ENCODE results near the gene ASAP3.

ASAP3 gene

DNA sequence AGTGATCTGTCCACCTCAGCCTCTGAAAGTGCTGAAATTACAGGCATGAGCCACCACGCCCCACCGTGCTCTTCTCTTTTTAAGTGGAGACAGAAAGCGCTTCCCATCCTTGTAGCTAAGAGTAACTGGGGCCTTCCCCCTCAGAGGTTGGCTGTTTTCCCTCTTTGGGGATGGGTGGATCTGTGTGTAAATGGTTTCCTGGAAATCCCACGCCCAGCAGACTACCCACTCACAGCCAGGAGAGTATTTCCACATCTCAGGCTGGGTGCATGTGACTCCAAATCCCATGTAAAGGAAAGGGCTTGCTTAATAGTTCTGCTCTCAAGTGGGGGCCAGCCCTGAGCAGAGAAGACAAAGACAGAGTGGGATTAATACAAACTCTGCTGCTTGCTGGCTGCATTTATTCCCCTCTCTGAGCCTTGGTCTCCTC is 39.9 kb downstream of the ASAP3 start:
- TF ChIP-seq, protein P1, sequence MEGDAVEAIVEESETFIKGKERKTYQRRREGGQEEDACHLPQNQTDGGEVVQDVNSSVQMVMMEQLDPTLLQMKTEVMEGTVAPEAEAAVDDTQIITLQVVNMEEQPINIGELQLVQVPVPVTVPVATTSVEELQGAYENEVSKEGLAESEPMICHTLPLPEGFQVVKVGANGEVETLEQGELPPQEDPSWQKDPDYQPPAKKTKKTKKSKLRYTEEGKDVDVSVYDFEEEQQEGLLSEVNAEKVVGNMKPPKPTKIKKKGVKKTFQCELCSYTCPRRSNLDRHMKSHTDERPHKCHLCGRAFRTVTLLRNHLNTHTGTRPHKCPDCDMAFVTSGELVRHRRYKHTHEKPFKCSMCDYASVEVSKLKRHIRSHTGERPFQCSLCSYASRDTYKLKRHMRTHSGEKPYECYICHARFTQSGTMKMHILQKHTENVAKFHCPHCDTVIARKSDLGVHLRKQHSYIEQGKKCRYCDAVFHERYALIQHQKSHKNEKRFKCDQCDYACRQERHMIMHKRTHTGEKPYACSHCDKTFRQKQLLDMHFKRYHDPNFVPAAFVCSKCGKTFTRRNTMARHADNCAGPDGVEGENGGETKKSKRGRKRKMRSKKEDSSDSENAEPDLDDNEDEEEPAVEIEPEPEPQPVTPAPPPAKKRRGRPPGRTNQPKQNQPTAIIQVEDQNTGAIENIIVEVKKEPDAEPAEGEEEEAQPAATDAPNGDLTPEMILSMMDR (IDR thresholded peaks at IDR 0.05; ENCODE audit: borderline replicate concordance, extremely low read depth, low read length, poor library complexity, severe bottlenecking), result no peak
- no peak for TF ChIP-seq EZH2 (IDR thresholded peaks at IDR 0.05; ENCODE audit: borderline replicate concordance, low read depth, low read length, severe bottlenecking)
- DNase-seq (no peak), ATAC-seq (ENCODE audit: insufficient read depth, low read depth) (no peak)
- peaks cover 17% of the 10 kb centered on the region for H3K27me3 ChIP-seq (ENCODE audit: insufficient read depth, low read length, poor library complexity)
- H3K27ac ChIP-seq (ENCODE audit: low read length), result no peak overlapping the region
- no peak overlapping the region for H2AFZ ChIP-seq (ENCODE audit: low read depth, low read length)
- H4K20me1 ChIP-seq (ENCODE audit: insufficient read depth, low read length), result 0 out of 2 replicates have a peak, but pooled peaks cover 4% of the 10 kb centered on the region
- H3K4me2 ChIP-seq (ENCODE audit: insufficient read depth, low read length), result no peak overlapping the region
- H3K9me3 ChIP-seq (ENCODE audit: insufficient read depth, low read length, severe bottlenecking), result no peaks in the 10 kb centered on the region
- no peak overlapping the region for H3K9ac ChIP-seq (ENCODE audit: low read depth, low read length)
- H3K4me1 ChIP-seq (ENCODE audit: insufficient read depth, low read length), result no peaks in the 10 kb centered on the region
- no peak overlapping the region for H3K4me3 ChIP-seq (ENCODE audit: low read depth in 1 of 2, low read length in 2 of 2)
- no peaks in the 10 kb centered on the region for H3K36me3 ChIP-seq (ENCODE audit: insufficient read depth, low read length)
- no peaks in the 10 kb centered on the region for H3K79me2 ChIP-seq (ENCODE audit: insufficient read depth, low read length)

DNA sequence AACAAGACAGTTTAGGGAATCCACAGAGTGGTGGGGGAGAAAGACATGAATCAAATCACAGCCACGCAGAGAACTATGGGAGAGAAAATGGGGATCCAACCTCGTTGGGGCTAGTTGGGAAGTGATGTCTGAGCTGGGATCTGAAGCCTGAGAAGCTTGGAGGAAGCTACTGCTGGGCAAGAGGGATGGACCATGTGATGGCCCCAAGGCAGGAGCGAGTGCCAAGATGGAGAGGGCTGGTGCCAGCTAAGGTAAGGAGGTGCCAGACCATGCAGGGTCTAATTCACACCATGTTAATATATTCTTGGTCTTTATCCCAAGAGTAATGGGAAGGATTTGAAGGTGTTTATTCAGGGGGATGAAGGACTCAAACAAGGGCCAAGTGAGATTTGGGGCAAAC is 41.2 kb downstream of the ASAP3 start:
- H3K27ac ChIP-seq (ENCODE audit: low read length), result no peak overlapping the region
- H3K27me3 ChIP-seq (ENCODE audit: insufficient read depth, low read length, poor library complexity), result peaks cover 13% of the 10 kb centered on the region
- no peaks in the 10 kb centered on the region for H3K9me3 ChIP-seq (ENCODE audit: insufficient read depth, low read length, severe bottlenecking)
- H2AFZ ChIP-seq (ENCODE audit: low read depth, low read length), result no peak overlapping the region
- 0 out of 2 replicates have a peak, but pooled peaks cover 4% of the 10 kb centered on the region for H4K20me1 ChIP-seq (ENCODE audit: insufficient read depth, low read length)
- TF ChIP-seq, protein P1 (IDR thresholded peaks at IDR 0.05; ENCODE audit: borderline replicate concordance, extremely low read depth, low read length, poor library complexity, severe bottlenecking), result no peak
- TF ChIP-seq EZH2 (IDR thresholded peaks at IDR 0.05; ENCODE audit: borderline replicate concordance, low read depth, low read length, severe bottlenecking), result no peak
- H3K36me3 ChIP-seq (ENCODE audit: insufficient read depth, low read length), result no peaks in the 10 kb centered on the region
- H3K4me3 ChIP-seq (ENCODE audit: low read depth in 1 of 2, low read length in 2 of 2), result no peak overlapping the region
- H3K4me2 ChIP-seq (ENCODE audit: insufficient read depth, low read length), result no peak overlapping the region
- H3K4me1 ChIP-seq (ENCODE audit: insufficient read depth, low read length), result no peaks in the 10 kb centered on the region
- no peak overlapping the region for H3K9ac ChIP-seq (ENCODE audit: low read depth, low read length)
- ATAC-seq (ENCODE audit: insufficient read depth, low read depth) (no peak), DNase-seq (no peak)
- no peaks in the 10 kb centered on the region for H3K79me2 ChIP-seq (ENCODE audit: insufficient read depth, low read length)

DNA sequence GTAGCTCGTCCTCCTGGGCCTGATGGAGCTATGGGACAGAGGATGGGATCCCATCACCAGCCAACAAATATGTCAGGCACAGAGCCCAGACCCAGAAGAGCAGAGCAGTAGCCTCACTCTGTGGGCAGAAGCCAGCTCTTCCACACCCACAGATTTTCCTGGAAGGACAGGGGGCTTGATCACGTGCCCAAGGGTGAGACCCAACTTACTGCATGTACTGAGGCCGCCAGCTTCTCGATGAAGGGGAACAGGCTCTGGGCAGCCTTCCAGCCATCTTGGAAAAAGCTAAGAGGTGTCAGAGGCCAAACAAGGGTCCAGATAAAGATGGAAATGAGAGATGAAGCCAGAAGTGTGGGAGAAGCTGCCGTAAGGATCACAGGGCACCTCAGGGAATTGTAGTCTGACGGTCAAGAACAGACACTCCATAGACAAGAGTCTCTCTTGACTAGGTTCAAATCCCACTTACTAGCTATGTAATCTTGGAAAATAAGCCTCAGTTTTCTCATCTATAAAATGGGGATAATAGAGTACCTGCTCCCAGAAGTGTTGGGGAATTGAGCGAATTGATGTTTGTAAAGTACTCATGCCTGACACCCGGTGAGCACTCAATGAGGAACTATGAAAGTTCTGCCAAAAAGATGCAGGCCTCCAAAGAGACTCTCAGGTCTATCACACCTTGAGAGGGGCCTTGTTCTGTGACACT is 42.4 kb downstream of the ASAP3 start:
- H3K36me3 ChIP-seq (ENCODE audit: insufficient read depth, low read length), result no peaks in the 10 kb centered on the region
- H3K27me3 ChIP-seq (ENCODE audit: insufficient read depth, low read length, poor library complexity), result peaks cover 4% of the 10 kb centered on the region
- ATAC-seq (ENCODE audit: insufficient read depth, low read depth), result no peak

More for the DNA sequence above, 42.4 kb downstream of the ASAP3 start:
- H3K27ac ChIP-seq (ENCODE audit: low read length), result no peak overlapping the region
- no peak for TF ChIP-seq EZH2 (IDR thresholded peaks at IDR 0.05; ENCODE audit: borderline replicate concordance, low read depth, low read length, severe bottlenecking)
- TF ChIP-seq, protein P1 (IDR thresholded peaks at IDR 0.05; ENCODE audit: borderline replicate concordance, extremely low read depth, low read length, poor library complexity, severe bottlenecking), result no peak
- no peak overlapping the region for H3K4me3 ChIP-seq (ENCODE audit: low read depth in 1 of 2, low read length in 2 of 2)
- H3K9me3 ChIP-seq (ENCODE audit: insufficient read depth, low read length, severe bottlenecking), result no peaks in the 10 kb centered on the region
- no peak overlapping the region for H3K4me2 ChIP-seq (ENCODE audit: insufficient read depth, low read length)
- 0 out of 2 replicates have a peak, but pooled peaks cover 4% of the 10 kb centered on the region for H4K20me1 ChIP-seq (ENCODE audit: insufficient read depth, low read length)
- H3K9ac ChIP-seq (ENCODE audit: low read depth, low read length), result no peak overlapping the region
- H3K79me2 ChIP-seq (ENCODE audit: insufficient read depth, low read length), result no peaks in the 10 kb centered on the region
- no peaks in the 10 kb centered on the region for H3K4me1 ChIP-seq (ENCODE audit: insufficient read depth, low read length)
- no peak overlapping the region for H2AFZ ChIP-seq (ENCODE audit: low read depth, low read length)
- no peak for DNase-seq
